Measurements from ENCODE around the gene VTA1. TPM values are rescaled to one million over a fixed set of nuclear protein-coding genes. Genes with fewer than 3 reads are reported as not detected.
"Not testable (repeated sequence)": the region's sequence is repeated elsewhere in the genome, so short reads cannot be mapped to it uniquely, and the experiment has no call there.

Gene VTA1
- total RNA-seq, 1 donor from 2014 or later = 34.0 TPM

DNA sequence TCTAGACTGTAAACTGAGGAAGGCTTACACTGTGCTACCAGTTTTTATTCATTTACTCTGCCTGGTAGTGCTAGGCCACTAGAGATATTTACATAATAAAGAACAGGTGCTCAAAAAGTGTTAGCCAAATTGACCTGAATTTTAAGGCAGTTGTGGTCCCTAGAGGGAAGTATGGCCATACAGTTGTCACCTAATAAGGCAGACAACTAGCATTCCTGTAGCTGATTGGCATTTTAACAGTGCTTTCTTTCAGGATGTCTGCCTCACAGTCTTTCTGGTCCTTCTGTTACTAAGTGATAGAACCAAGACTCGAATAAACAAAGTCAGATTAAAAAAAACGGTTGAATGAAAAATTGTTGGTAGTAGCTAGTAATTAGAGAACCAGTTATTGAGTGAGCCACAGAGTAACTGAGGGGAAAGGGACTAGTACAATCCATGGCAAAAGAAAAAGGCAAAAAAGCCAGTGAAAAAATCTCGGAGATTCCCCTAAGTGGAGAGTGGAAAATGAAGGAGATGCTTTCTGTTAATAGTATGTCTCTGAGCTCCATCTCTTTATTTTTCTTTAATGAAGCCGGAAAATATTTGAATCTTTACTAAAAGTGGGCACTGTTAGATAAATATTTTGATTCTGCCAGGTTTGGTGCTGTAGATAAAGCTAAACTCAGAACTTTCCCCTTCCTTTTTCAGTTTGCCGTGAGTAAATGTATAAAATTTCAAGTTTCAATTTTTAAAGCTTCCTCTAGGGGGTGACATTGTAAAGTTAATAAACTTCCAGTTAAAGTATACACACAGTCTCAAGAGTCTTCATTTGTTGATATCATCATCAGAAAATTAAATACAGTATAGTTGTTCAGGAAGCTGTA, 9.1 kb downstream of the VTA1 start:
- Mint-ChIP-seq H3K27me3 (ENCODE audit: unreplicated experiment) (peaks cover 2% of the 10 kb centered on the region), H3K27ac (ENCODE audit: unreplicated experiment) (no peak overlapping the region)
- TF ChIP-seq, protein P1, sequence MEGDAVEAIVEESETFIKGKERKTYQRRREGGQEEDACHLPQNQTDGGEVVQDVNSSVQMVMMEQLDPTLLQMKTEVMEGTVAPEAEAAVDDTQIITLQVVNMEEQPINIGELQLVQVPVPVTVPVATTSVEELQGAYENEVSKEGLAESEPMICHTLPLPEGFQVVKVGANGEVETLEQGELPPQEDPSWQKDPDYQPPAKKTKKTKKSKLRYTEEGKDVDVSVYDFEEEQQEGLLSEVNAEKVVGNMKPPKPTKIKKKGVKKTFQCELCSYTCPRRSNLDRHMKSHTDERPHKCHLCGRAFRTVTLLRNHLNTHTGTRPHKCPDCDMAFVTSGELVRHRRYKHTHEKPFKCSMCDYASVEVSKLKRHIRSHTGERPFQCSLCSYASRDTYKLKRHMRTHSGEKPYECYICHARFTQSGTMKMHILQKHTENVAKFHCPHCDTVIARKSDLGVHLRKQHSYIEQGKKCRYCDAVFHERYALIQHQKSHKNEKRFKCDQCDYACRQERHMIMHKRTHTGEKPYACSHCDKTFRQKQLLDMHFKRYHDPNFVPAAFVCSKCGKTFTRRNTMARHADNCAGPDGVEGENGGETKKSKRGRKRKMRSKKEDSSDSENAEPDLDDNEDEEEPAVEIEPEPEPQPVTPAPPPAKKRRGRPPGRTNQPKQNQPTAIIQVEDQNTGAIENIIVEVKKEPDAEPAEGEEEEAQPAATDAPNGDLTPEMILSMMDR (IDR thresholded peaks at IDR 0.05; ENCODE audit: partially characterized antibody, unreplicated experiment) = peak; percentile 75

DNA sequence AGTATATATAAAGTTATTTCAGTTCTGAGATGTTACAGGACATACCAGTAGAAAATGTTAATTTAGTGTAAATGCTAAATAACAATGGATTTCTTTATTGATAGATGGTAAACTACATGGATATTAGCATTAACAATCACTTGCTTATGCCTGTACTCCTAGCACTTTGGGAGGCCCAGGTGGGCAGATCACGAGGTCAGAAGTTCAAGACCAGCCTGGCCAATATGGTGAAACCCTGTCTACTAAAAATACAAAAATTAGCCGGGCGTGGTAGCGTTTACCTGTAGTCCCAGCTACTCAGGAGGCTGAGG, 9.7 kb downstream of the VTA1 start:
- TF ChIP-seq, protein P1 (IDR thresholded peaks at IDR 0.05; ENCODE audit: partially characterized antibody, unreplicated experiment) = peak; percentile 39

More for the DNA sequence above, 9.1 kb downstream of the VTA1 start:
- Mint-ChIP-seq H3K4me3 (ENCODE audit: unreplicated experiment) (no peak overlapping the region), H3K4me1 (ENCODE audit: low read depth, unreplicated experiment) (peaks cover 3% of the 10 kb centered on the region), H3K36me3 (ENCODE audit: unreplicated experiment) (no peaks in the 10 kb centered on the region), H3K9me3 (ENCODE audit: unreplicated experiment) (no peaks in the 10 kb centered on the region)
- no peak for DNase-seq

DNA sequence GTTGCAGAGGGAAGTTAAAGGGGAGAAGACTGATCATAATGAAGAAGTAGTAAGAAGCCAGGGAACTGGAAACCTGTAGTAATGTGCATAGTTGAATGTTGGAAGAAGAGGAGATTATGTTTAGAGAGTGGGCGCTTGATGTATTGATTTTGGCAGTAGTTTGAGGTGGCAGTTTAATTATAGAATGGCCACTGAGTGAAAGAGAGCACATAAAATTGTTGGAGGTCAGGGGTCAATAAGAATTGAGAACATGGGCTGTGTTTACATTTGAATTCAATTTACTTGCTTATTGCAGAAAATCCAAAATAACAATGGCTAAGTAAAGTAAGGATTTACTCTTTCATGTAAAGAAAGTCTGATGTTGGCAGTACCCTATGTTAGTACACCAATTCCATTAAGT, 15.7 kb downstream of the VTA1 start:
- Mint-ChIP-seq H3K9me3 (ENCODE audit: unreplicated experiment) (no peaks in the 10 kb centered on the region), H3K27me3 (ENCODE audit: unreplicated experiment) (peaks cover 2% of the 10 kb centered on the region), H3K4me1 (ENCODE audit: low read depth, unreplicated experiment) (peaks cover 18% of the 10 kb centered on the region), H3K27ac (ENCODE audit: unreplicated experiment) (no peak overlapping the region), H3K4me3 (ENCODE audit: unreplicated experiment) (no peak overlapping the region), H3K36me3 (ENCODE audit: unreplicated experiment) (no peaks in the 10 kb centered on the region)
- no peak for DNase-seq
- TF ChIP-seq, protein P1 (IDR thresholded peaks at IDR 0.05; ENCODE audit: partially characterized antibody, unreplicated experiment) = no peak

More for the DNA sequence above, 9.7 kb downstream of the VTA1 start:
- H3K36me3 Mint-ChIP-seq (ENCODE audit: unreplicated experiment); H3K27ac Mint-ChIP-seq (ENCODE audit: unreplicated experiment); H3K27me3 Mint-ChIP-seq (ENCODE audit: unreplicated experiment); H3K4me1 Mint-ChIP-seq (ENCODE audit: low read depth, unreplicated experiment); H3K9me3 Mint-ChIP-seq (ENCODE audit: unreplicated experiment); DNase-seq; H3K4me3 Mint-ChIP-seq (ENCODE audit: unreplicated experiment): not testable (repeated sequence)

DNA sequence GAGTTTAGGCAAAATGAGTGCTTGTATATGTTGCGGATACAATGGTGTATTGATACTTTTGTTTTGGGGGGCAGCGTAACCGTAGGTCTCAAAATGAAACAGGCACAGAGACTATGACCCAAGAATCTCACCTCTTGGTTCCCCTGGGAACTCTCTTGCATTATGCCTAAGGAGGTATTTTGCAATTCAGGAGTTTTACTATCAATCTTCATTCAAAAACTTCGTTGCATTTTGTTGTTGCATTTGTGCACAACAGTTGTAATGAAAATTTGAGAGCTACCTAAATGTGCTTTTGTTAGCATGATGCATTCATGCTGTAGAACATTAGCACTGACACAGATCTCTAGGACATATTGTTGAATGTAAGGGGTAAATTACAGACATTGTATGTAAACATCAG, 18.2 kb downstream of the VTA1 start:
- TF ChIP-seq, protein P1 (IDR thresholded peaks at IDR 0.05; ENCODE audit: partially characterized antibody, unreplicated experiment) = no peak
- no peak for DNase-seq
- H3K27ac Mint-ChIP-seq (ENCODE audit: unreplicated experiment) = no peak overlapping the region
- no peaks in the 10 kb centered on the region for H3K27me3 Mint-ChIP-seq (ENCODE audit: unreplicated experiment)
- no peaks in the 10 kb centered on the region for H3K36me3 Mint-ChIP-seq (ENCODE audit: unreplicated experiment)
- H3K4me1 Mint-ChIP-seq (ENCODE audit: low read depth, unreplicated experiment) = peaks cover 18% of the 10 kb centered on the region
- H3K9me3 Mint-ChIP-seq (ENCODE audit: unreplicated experiment) = no peaks in the 10 kb centered on the region
- no peak overlapping the region for H3K4me3 Mint-ChIP-seq (ENCODE audit: unreplicated experiment)

DNA sequence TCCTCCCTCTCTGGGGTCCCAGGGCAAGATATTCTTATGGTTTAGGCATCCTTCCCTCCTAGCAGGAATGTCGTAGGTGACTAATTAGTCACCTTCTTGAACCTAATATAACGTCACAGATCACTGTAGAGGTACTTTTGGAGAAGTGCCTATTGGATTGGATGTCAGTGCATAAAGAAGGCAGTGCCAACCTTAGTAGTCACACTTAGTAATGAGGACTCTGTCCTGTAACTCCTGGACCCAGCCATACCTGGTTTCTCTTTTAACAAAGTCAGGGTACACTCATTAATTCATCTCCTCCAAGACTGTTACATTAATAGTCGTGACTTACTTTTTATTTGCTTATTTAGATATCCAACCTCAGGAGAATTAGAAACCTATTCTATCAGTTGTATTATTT, 20.0 kb downstream of the VTA1 start:
- H3K27me3 Mint-ChIP-seq (ENCODE audit: unreplicated experiment) = no peaks in the 10 kb centered on the region
- no peak for DNase-seq
- TF ChIP-seq, protein P1 (IDR thresholded peaks at IDR 0.05; ENCODE audit: partially characterized antibody, unreplicated experiment) = no peak
- H3K27ac Mint-ChIP-seq (ENCODE audit: unreplicated experiment) = no peak overlapping the region
- peaks cover 15% of the 10 kb centered on the region for H3K4me1 Mint-ChIP-seq (ENCODE audit: low read depth, unreplicated experiment)
- no peaks in the 10 kb centered on the region for H3K36me3 Mint-ChIP-seq (ENCODE audit: unreplicated experiment)
- H3K9me3 Mint-ChIP-seq (ENCODE audit: unreplicated experiment) = no peaks in the 10 kb centered on the region
- no peak overlapping the region for H3K4me3 Mint-ChIP-seq (ENCODE audit: unreplicated experiment)

All from glutamatergic neuron (in vitro differentiated cells).